K562 (cell line): ENCODE results near the gene SETMAR. TPM values are rescaled to one million over a fixed set of nuclear protein-coding genes. Genes with fewer than 3 reads are reported as not detected.

Experiments
- ZC3H11A ChIP-seq: IDR thresholded peaks from 2 replicates; pipeline ENCODE4 v1.6.1; 2012; ENCODE audit warnings: low read depth, low read length, improper control_type of control experiment
- ZFP30 ChIP-seq: fragments of 250-450 bp; sonication (Bioruptor Pico); IDR thresholded peaks from 2 replicates; pipeline ENCODE4 v1.8.0; 2022; ENCODE audit warnings: moderate library complexity, mild to moderate bottlenecking, inconsistent platforms, borderline replicate concordance
- polyA plus RNA-seq, 8 experiments: library from polyadenylated mRNA; depleted of rRNA in 4 of 8; stranded (reverse) in 5 of 8; unstranded in 3 of 8; fragments of >200 nt; fragmentation: Nextera tagmentation in 2 of 8; fragmentation: Illumina TruSeq in 1 of 8; extraction: Ambion mirVana in 2 of 8; extraction: Trizol in 1 of 8; gene quantifications; 2 replicates each; pipeline versions ENCODE4 v1.2.1 to v1.2.3, GENCODE V29; 2011 to 2014; ENCODE audit warnings: inconsistent platforms in 1 of 8, missing spikeins in 1 of 8
- total RNA-seq, 7 experiments: library from RNA; depleted of rRNA in 6 of 7; stranded (reverse); fragments of >200 nt in 6 of 7; fragmentation: Illumina TruSeq in 2 of 7; extraction: Trizol in 2 of 7; gene quantifications; 2 replicates each; pipeline versions ENCODE4 v1.2.1 to v1.2.3, GENCODE V29; 2011 to 2021; ENCODE audit warnings: low replicate concordance in 1 of 7
- TF ChIP-seq, protein P1 (sequence below): sonication (generic); formaldehyde crosslinking; IDR thresholded peaks from 2 replicates; pipeline ENCODE4 v1.8.0; 2022; ENCODE audit warnings: mild to moderate bottlenecking, missing genetic modification reagents
- TF ChIP-seq, protein P2 (sequence below): sonication (generic); formaldehyde crosslinking; IDR thresholded peaks from 2 replicates; pipeline ENCODE4 v1.8.0; 2022; ENCODE audit warnings: mild to moderate bottlenecking, missing genetic modification reagents
- TF ChIP-seq, protein P3 (sequence below): fragments of 450-650 bp; IDR thresholded peaks from 2 replicates; pipeline ENCODE4 v1.6.1; 2017; ENCODE audit warnings: mild to moderate bottlenecking, moderate library complexity
- TF ChIP-seq, protein P4 (sequence below): fragments of 450-650 bp; IDR thresholded peaks from 2 replicates; pipeline ENCODE4 v1.6.1; 2016; ENCODE audit warnings: mild to moderate bottlenecking, moderate library complexity

The SETMAR gene
- total and polyA plus RNA-seq, 9 of the 15 experiments (the other 6 are each of a cell fraction or from before 2014, with no cell fraction given) = 5.5 to 25.1 (median 18.2) TPM

DNA sequence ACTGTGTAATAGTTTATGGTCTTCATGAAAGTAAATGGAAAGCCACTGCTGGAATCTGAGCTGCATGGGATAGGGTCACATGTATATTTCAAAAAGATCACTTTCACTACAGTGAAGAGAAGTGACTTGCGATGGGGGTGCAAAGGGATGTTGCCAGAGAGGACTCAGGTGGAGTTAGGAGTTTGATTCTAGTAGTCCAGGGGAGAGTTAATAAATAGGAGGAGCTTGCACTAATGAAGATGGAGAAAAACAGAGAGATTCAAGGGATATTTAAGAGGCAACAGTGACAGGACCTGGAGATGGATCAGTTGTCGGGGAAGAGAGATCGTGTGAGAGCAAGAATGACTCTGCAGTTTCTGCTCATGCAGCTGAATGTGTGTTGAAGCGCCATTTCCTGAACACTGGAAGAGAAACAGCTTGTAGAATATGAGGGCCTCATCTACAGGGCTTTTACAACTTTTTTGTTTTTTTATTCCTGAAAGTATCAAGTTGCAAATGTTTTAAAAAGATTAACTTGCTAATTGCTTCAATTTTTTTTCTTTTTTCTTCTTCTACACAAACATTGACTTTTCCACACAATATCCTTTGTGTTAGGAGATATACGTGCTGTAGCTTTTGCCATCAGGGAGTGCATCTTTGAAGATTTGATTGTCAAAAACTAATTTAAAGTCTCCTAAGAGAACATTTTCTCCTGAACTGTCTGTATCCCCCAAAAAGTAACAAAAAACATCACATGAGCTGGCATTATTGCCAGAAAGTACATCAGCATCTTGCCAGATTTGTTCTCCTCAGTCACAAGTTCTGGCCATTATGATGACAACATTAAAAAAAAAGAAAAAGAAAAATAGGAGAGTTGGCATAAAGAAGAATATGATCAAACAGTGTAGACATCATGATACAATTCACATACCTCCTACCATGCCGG, 37.5 kb downstream of the SETMAR start (continued):
- TF ChIP-seq, protein P1, sequence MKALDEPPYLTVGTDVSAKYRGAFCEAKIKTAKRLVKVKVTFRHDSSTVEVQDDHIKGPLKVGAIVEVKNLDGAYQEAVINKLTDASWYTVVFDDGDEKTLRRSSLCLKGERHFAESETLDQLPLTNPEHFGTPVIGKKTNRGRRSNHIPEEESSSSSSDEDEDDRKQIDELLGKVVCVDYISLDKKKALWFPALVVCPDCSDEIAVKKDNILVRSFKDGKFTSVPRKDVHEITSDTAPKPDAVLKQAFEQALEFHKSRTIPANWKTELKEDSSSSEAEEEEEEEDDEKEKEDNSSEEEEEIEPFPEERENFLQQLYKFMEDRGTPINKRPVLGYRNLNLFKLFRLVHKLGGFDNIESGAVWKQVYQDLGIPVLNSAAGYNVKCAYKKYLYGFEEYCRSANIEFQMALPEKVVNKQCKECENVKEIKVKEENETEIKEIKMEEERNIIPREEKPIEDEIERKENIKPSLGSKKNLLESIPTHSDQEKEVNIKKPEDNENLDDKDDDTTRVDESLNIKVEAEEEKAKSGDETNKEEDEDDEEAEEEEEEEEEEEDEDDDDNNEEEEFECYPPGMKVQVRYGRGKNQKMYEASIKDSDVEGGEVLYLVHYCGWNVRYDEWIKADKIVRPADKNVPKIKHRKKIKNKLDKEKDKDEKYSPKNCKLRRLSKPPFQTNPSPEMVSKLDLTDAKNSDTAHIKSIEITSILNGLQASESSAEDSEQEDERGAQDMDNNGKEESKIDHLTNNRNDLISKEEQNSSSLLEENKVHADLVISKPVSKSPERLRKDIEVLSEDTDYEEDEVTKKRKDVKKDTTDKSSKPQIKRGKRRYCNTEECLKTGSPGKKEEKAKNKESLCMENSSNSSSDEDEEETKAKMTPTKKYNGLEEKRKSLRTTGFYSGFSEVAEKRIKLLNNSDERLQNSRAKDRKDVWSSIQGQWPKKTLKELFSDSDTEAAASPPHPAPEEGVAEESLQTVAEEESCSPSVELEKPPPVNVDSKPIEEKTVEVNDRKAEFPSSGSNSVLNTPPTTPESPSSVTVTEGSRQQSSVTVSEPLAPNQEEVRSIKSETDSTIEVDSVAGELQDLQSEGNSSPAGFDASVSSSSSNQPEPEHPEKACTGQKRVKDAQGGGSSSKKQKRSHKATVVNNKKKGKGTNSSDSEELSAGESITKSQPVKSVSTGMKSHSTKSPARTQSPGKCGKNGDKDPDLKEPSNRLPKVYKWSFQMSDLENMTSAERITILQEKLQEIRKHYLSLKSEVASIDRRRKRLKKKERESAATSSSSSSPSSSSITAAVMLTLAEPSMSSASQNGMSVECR = no peak
- TF ChIP-seq ZC3H11A = no peak
- TF ChIP-seq, protein P2, sequence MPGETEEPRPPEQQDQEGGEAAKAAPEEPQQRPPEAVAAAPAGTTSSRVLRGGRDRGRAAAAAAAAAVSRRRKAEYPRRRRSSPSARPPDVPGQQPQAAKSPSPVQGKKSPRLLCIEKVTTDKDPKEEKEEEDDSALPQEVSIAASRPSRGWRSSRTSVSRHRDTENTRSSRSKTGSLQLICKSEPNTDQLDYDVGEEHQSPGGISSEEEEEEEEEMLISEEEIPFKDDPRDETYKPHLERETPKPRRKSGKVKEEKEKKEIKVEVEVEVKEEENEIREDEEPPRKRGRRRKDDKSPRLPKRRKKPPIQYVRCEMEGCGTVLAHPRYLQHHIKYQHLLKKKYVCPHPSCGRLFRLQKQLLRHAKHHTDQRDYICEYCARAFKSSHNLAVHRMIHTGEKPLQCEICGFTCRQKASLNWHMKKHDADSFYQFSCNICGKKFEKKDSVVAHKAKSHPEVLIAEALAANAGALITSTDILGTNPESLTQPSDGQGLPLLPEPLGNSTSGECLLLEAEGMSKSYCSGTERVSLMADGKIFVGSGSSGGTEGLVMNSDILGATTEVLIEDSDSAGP (CRISPR knock-in tag) = no peak
- TF ChIP-seq, protein P3, sequence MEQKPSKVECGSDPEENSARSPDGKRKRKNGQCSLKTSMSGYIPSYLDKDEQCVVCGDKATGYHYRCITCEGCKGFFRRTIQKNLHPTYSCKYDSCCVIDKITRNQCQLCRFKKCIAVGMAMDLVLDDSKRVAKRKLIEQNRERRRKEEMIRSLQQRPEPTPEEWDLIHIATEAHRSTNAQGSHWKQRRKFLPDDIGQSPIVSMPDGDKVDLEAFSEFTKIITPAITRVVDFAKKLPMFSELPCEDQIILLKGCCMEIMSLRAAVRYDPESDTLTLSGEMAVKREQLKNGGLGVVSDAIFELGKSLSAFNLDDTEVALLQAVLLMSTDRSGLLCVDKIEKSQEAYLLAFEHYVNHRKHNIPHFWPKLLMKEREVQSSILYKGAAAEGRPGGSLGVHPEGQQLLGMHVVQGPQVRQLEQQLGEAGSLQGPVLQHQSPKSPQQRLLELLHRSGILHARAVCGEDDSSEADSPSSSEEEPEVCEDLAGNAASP = no peak
- no peak for TF ChIP-seq ZFP30 (CRISPR knock-in tag)
- TF ChIP-seq, protein P4, sequence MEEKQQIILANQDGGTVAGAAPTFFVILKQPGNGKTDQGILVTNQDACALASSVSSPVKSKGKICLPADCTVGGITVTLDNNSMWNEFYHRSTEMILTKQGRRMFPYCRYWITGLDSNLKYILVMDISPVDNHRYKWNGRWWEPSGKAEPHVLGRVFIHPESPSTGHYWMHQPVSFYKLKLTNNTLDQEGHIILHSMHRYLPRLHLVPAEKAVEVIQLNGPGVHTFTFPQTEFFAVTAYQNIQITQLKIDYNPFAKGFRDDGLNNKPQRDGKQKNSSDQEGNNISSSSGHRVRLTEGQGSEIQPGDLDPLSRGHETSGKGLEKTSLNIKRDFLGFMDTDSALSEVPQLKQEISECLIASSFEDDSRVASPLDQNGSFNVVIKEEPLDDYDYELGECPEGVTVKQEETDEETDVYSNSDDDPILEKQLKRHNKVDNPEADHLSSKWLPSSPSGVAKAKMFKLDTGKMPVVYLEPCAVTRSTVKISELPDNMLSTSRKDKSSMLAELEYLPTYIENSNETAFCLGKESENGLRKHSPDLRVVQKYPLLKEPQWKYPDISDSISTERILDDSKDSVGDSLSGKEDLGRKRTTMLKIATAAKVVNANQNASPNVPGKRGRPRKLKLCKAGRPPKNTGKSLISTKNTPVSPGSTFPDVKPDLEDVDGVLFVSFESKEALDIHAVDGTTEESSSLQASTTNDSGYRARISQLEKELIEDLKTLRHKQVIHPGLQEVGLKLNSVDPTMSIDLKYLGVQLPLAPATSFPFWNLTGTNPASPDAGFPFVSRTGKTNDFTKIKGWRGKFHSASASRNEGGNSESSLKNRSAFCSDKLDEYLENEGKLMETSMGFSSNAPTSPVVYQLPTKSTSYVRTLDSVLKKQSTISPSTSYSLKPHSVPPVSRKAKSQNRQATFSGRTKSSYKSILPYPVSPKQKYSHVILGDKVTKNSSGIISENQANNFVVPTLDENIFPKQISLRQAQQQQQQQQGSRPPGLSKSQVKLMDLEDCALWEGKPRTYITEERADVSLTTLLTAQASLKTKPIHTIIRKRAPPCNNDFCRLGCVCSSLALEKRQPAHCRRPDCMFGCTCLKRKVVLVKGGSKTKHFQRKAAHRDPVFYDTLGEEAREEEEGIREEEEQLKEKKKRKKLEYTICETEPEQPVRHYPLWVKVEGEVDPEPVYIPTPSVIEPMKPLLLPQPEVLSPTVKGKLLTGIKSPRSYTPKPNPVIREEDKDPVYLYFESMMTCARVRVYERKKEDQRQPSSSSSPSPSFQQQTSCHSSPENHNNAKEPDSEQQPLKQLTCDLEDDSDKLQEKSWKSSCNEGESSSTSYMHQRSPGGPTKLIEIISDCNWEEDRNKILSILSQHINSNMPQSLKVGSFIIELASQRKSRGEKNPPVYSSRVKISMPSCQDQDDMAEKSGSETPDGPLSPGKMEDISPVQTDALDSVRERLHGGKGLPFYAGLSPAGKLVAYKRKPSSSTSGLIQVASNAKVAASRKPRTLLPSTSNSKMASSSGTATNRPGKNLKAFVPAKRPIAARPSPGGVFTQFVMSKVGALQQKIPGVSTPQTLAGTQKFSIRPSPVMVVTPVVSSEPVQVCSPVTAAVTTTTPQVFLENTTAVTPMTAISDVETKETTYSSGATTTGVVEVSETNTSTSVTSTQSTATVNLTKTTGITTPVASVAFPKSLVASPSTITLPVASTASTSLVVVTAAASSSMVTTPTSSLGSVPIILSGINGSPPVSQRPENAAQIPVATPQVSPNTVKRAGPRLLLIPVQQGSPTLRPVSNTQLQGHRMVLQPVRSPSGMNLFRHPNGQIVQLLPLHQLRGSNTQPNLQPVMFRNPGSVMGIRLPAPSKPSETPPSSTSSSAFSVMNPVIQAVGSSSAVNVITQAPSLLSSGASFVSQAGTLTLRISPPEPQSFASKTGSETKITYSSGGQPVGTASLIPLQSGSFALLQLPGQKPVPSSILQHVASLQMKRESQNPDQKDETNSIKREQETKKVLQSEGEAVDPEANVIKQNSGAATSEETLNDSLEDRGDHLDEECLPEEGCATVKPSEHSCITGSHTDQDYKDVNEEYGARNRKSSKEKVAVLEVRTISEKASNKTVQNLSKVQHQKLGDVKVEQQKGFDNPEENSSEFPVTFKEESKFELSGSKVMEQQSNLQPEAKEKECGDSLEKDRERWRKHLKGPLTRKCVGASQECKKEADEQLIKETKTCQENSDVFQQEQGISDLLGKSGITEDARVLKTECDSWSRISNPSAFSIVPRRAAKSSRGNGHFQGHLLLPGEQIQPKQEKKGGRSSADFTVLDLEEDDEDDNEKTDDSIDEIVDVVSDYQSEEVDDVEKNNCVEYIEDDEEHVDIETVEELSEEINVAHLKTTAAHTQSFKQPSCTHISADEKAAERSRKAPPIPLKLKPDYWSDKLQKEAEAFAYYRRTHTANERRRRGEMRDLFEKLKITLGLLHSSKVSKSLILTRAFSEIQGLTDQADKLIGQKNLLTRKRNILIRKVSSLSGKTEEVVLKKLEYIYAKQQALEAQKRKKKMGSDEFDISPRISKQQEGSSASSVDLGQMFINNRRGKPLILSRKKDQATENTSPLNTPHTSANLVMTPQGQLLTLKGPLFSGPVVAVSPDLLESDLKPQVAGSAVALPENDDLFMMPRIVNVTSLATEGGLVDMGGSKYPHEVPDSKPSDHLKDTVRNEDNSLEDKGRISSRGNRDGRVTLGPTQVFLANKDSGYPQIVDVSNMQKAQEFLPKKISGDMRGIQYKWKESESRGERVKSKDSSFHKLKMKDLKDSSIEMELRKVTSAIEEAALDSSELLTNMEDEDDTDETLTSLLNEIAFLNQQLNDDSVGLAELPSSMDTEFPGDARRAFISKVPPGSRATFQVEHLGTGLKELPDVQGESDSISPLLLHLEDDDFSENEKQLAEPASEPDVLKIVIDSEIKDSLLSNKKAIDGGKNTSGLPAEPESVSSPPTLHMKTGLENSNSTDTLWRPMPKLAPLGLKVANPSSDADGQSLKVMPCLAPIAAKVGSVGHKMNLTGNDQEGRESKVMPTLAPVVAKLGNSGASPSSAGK = peak; percentile 75
